NT2/D1 (cell line): Measurements from ENCODE around the gene DCUN1D2.

Source experiments
- DNase-seq: peaks from one replicate; pipeline ENCODE4 v3.0.0-alpha.2; 2011; ENCODE audit warnings: low read depth, low spot score
- H3K27me3 ChIP-seq: 2 replicates; pipeline ENCODE4 v1.6.0; 2011; ENCODE audit warnings: mild to moderate bottlenecking; ENCODE audit not compliant: insufficient read length, insufficient read depth
- H3K36me3 ChIP-seq: 2 replicates; pipeline ENCODE4 v1.6.1; 2011; ENCODE audit warnings: mild to moderate bottlenecking, low read length, mixed read lengths; ENCODE audit not compliant: insufficient read depth, insufficient read length
- H3K4me1 ChIP-seq: 2 replicates; pipeline ENCODE4 v1.5.1; 2011; ENCODE audit not compliant: insufficient read depth, insufficient read length
- H3K4me3 ChIP-seq: 2 replicates; pipeline ENCODE4 v1.5.1; 2011; ENCODE audit warnings: low read depth; ENCODE audit not compliant: insufficient read length
- H3K9ac ChIP-seq: 2 replicates; pipeline ENCODE4 v1.6.0; 2011; ENCODE audit warnings: low read depth; ENCODE audit not compliant: insufficient read length
- H3K9me3 ChIP-seq: 2 replicates; pipeline ENCODE4 v1.5.1; 2011; ENCODE audit warnings: mild to moderate bottlenecking, low read length; ENCODE audit not compliant: insufficient read depth
- SUZ12 ChIP-seq: IDR thresholded peaks from 2 replicates; pipeline ENCODE4 v1.6.1; 2011; ENCODE audit not compliant: insufficient read length, insufficient read depth; ENCODE audit errors: extremely low read depth
- YY1 ChIP-seq: IDR thresholded peaks from 2 replicates; pipeline ENCODE4 v1.6.1; 2011; ENCODE audit not compliant: insufficient read length, insufficient read depth
- ZNF274 ChIP-seq: IDR thresholded peaks from 2 replicates; pipeline ENCODE4 v1.6.1; 2011; ENCODE audit warnings: mild to moderate bottlenecking, low read depth, low read length

The DCUN1D2 gene

DNA sequence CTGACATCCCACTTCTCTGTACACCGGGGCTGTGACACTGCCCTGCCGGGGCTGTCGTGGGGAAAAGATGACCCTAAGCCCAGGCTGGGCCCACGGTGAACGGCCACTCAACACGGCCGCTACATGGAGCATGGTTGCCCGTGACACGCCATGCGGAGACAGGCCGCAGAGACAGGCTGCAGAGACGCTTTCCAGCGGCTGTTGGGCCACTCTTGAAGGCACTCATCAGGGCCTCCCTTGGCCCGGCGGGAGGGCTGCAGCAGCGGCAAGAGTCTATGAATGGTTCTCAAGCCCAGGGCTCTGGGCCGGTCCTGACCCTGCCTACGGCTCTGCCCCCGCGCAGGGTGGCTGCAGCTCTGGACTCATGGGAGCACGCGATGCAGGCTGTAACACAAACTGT, 59.3 kb downstream of the DCUN1D2 start:
- DNase-seq = no peak
- H3K4me3 ChIP-seq = no peak overlapping the region
- H3K27me3 ChIP-seq = no peaks in the 10 kb centered on the region
- no peak for TF ChIP-seq SUZ12
- H3K9ac ChIP-seq = no peak overlapping the region
- no peaks in the 10 kb centered on the region for H3K4me1 ChIP-seq
- H3K9me3 ChIP-seq = no peaks in the 10 kb centered on the region
- peaks cover 9% of the 10 kb centered on the region for H3K36me3 ChIP-seq

- no peak overlapping the region for H3K4me3 ChIP-seq
- no peaks in the 10 kb centered on the region for H3K4me1 ChIP-seq
- no peak overlapping the region for H3K9ac ChIP-seq
- TF ChIP-seq YY1 = no peak
- TF ChIP-seq ZNF274 = no peak
- no peak for TF ChIP-seq SUZ12
- H3K36me3 ChIP-seq = peaks cover 9% of the 10 kb centered on the region
- no peaks in the 10 kb centered on the region for H3K27me3 ChIP-seq
- DNase-seq = no peak
- no peaks in the 10 kb centered on the region for H3K9me3 ChIP-seq
Measured at GRCh38 chr13:113430378-113431110, 60.0 kb downstream of the DCUN1D2 start.

DNA sequence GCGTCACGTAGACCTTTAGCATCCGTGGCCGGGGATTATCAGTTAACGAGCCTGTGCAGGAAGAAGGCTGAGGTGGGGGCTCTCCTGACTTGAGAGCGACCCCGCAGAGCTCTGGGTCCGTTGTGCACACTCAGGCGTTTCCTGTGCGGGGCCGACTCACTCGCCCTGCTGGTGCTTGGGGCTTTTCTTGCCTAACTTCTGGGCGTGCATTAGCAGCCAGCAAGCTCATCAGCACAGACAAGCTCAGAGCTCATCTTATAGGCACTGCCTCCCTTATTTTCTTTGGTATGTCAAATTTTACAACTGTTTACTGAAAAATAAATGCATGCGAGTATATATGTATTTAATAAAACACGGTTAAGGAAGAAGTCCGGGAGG, 60.9 kb downstream of the DCUN1D2 start:
- Histone ChIP-seq H3K27me3 (no peaks in the 10 kb centered on the region), H3K9ac (no peak overlapping the region), H3K36me3 (peaks cover 9% of the 10 kb centered on the region), H3K9me3 (no peaks in the 10 kb centered on the region), H3K4me1 (no peaks in the 10 kb centered on the region), H3K4me3 (no peak overlapping the region)
- no peak for TF ChIP-seq ZNF274
- no peak for TF ChIP-seq SUZ12
- TF ChIP-seq YY1 = no peak
- DNase-seq = no peak

DNA sequence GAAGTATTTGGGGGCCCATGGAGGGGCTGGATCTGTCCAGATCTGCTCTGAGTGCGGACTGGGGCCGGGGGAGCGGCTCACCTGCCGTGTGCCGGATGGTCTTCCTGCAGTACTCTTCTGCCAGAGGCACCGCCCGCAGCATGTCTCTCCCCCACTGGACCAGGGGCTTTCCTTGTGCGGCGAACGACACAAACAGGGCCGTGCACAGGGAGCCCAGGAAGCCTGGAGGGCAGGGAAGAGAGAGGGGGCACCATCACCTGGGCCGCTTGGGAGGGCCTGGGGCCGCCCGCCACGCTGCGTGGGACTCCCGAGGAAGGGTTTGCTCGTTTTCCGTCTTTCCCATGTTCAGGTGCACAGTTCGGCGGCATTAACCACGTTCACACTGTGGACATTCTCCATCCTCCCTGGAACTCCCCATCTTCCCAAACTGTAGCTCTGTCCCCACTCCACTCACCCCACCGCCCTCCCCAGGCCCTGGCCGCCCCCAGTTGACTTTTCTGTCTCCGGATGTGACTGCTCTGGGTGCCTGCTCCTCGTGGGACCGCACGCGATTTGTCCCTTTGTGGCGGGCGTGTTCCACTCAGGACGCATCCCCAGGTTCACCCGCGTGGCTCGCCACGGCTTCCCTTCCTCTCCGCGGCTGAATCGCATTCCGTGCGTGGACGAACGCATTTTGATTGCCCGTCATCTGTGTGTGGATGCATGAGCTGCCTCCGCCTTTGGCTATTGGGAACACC, 61.5 kb downstream of the DCUN1D2 start:
- Histone ChIP-seq H3K36me3 (peaks cover 11% of the 10 kb centered on the region), H3K9me3 (no peaks in the 10 kb centered on the region), H3K27me3 (no peaks in the 10 kb centered on the region), H3K9ac (no peak overlapping the region), H3K4me1 (no peaks in the 10 kb centered on the region), H3K4me3 (no peak overlapping the region)
- TF ChIP-seq SUZ12 (no peak), YY1 (no peak), ZNF274 (no peak)
- DNase-seq = no peak

- Histone ChIP-seq H3K4me3 (no peak overlapping the region), H3K4me1 (peaks cover 3% of the 10 kb centered on the region), H3K27me3 (no peaks in the 10 kb centered on the region), H3K9me3 (no peaks in the 10 kb centered on the region), H3K36me3 (peaks cover 13% of the 10 kb centered on the region), H3K9ac (no peak overlapping the region)
- DNase-seq = no peak
- TF ChIP-seq SUZ12 = no peak
- TF ChIP-seq ZNF274 = no peak
- no peak for TF ChIP-seq YY1
Measured at GRCh38 chr13:113428469-113428865, 62.0 kb downstream of the DCUN1D2 start.

DNA sequence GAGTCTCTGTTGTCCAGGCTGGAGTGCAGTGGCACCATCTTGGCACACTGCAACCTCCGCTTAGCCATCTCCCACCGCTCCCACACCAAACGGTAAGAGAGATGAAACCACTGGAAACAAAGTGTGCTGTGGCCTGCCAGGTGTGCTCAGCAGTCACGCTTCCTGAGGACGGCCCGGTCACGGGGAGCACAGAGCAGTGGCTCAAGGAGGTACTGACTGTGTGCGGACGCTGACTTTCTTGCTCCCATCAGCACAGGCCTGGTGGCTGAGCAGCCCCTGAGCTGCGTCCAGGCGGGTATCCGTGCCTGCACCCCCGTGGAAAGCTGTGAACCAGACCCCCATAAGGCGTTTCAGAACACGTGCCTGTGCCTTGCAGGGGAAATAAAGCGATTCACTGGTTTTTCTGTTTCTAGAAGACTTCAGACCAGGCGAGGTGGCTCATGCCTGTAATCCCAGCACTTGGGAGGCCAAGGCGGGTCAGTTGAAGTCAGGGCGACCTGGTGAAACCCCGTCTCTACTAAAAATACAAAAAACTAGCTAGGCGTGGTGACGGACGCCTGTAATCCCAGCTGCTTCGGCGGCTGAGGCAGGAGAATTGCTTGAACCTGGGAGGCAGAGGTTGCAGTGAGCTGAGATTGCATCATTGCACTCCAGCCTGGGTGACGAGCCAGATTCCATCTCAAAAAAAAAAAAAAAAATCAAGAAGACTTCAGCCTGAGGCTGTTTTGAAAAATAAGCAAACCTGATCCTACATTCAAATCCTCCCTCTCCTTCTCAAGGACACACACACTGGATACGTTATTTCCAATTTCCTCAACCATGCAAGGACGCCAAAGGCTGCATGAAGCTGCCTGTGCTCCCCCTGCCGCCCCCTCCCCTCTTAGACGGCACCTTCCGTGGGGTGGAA, 62.7 kb downstream of the DCUN1D2 start:
- no peak for DNase-seq
- H3K9me3 ChIP-seq = no peaks in the 10 kb centered on the region
- no peak overlapping the region for H3K4me3 ChIP-seq
- H3K27me3 ChIP-seq = no peaks in the 10 kb centered on the region
- peaks cover 6% of the 10 kb centered on the region for H3K4me1 ChIP-seq
- H3K36me3 ChIP-seq = peaks cover 13% of the 10 kb centered on the region
- no peak overlapping the region for H3K9ac ChIP-seq
- TF ChIP-seq SUZ12 (no peak), ZNF274 (no peak), YY1 (no peak)

GRCh38 chr13:113426591-113426986, 63.9 kb downstream of the DCUN1D2 start:
- DNase-seq = no peak
- Histone ChIP-seq H3K27me3 (no peaks in the 10 kb centered on the region), H3K9me3 (no peaks in the 10 kb centered on the region), H3K4me1 (peaks cover 15% of the 10 kb centered on the region), H3K4me3 (no peak overlapping the region), H3K9ac (no peak overlapping the region), H3K36me3 (peaks cover 13% of the 10 kb centered on the region)
- no peak for TF ChIP-seq ZNF274
- TF ChIP-seq YY1 = no peak
- no peak for TF ChIP-seq SUZ12
